Dendritic cell treated with granulocyte-macrophage colony-stimulating factor and Interleukin-4, amounts not matched to agents 40 ng/mL and 50 ng/mL, for 4 days (primary cell): ENCODE measurements around the gene GRB10.

Source experiments
- H3K27ac Mint-ChIP-seq: one replicate; pipeline ENCODE4 v1.8.0; 2022; ENCODE audit warnings: mild to moderate bottlenecking, mixed read lengths
- H3K27me3 Mint-ChIP-seq: one replicate; pipeline ENCODE4 v1.8.0; 2022; ENCODE audit warnings: mild to moderate bottlenecking, mixed read lengths
- H3K36me3 Mint-ChIP-seq: one replicate; pipeline ENCODE4 v1.8.0; 2022; ENCODE audit warnings: low read depth, mixed read lengths
- H3K4me1 Mint-ChIP-seq: one replicate; pipeline ENCODE4 v1.8.0; 2022; ENCODE audit warnings: low read depth, mixed read lengths
- H3K4me3 Mint-ChIP-seq: one replicate; pipeline ENCODE4 v1.8.0; 2022; ENCODE audit warnings: mild to moderate bottlenecking, moderate library complexity, mixed read lengths
- H3K9me3 Mint-ChIP-seq: one replicate; pipeline ENCODE4 v1.8.0; 2022; ENCODE audit warnings: mixed read lengths
- intact Hi-C: fragments of 100-400 bp; cut with micrococcal nuclease; formaldehyde crosslinking; loops from one replicate; pipeline ENCODE4 v1.15.0; 2022

The GRB10 gene

GRCh38 chr7:50704844-50705243 lies 77.9 kb downstream of the GRB10 start:
- Mint-ChIP-seq H3K27ac (no peak overlapping the region), H3K27me3 (no peaks in the 10 kb centered on the region), H3K4me1 (no peaks in the 10 kb centered on the region), H3K4me3 (no peak overlapping the region), H3K36me3 (no peaks in the 10 kb centered on the region), H3K9me3 (no peaks in the 10 kb centered on the region)
- intact Hi-C loops = no loop called here

GRCh38 chr7:50703654-50704053 lies 79.0 kb downstream of the GRB10 start:
- Mint-ChIP-seq H3K9me3 (no peaks in the 10 kb centered on the region), H3K36me3 (no peaks in the 10 kb centered on the region), H3K27ac (no peak overlapping the region), H3K4me3 (no peak overlapping the region), H3K4me1 (no peaks in the 10 kb centered on the region), H3K27me3 (no peaks in the 10 kb centered on the region)
- intact Hi-C loops = no loop called here

GRCh38 chr7:50699143-50699542 lies 83.6 kb downstream of the GRB10 start:
- Mint-ChIP-seq H3K36me3 (no peaks in the 10 kb centered on the region), H3K9me3 (no peaks in the 10 kb centered on the region), H3K27ac (no peak overlapping the region), H3K4me1 (peaks cover 19% of the 10 kb centered on the region), H3K27me3 (no peaks in the 10 kb centered on the region), H3K4me3 (no peak overlapping the region)
- intact Hi-C loops = no loop called here

- Mint-ChIP-seq H3K4me3 (no peak overlapping the region), H3K9me3 (no peaks in the 10 kb centered on the region), H3K4me1 (peaks cover 28% of the 10 kb centered on the region), H3K36me3 (no peaks in the 10 kb centered on the region), H3K27ac (no peak overlapping the region), H3K27me3 (no peaks in the 10 kb centered on the region)
- intact Hi-C loops = no loop called here
Measured at GRCh38 chr7:50697748-50698147, 84.9 kb downstream of the GRB10 start.

- H3K4me3 Mint-ChIP-seq = no peak overlapping the region
- H3K9me3 Mint-ChIP-seq = no peaks in the 10 kb centered on the region
- no peaks in the 10 kb centered on the region for H3K27me3 Mint-ChIP-seq
- intact Hi-C loops = no loop called here
- no peaks in the 10 kb centered on the region for H3K36me3 Mint-ChIP-seq
- H3K27ac Mint-ChIP-seq = no peak overlapping the region
- H3K4me1 Mint-ChIP-seq = peaks cover 28% of the 10 kb centered on the region
Measured at GRCh38 chr7:50696810-50697582, 85.7 kb downstream of the GRB10 start.

GRCh38 chr7:50695026-50695425 lies 87.7 kb downstream of the GRB10 start:
- H3K4me1 Mint-ChIP-seq = peaks cover 28% of the 10 kb centered on the region
- no peaks in the 10 kb centered on the region for H3K36me3 Mint-ChIP-seq
- H3K27ac Mint-ChIP-seq = no peak overlapping the region
- H3K4me3 Mint-ChIP-seq = no peak overlapping the region
- H3K9me3 Mint-ChIP-seq = no peaks in the 10 kb centered on the region
- no peaks in the 10 kb centered on the region for H3K27me3 Mint-ChIP-seq
- intact Hi-C loops = no loop called here

GRCh38 chr7:50693455-50694130 lies 89.1 kb downstream of the GRB10 start:
- Mint-ChIP-seq H3K27ac (peak overlapping the region; percentile 53), H3K4me1 (peaks cover 28% of the 10 kb centered on the region), H3K27me3 (no peaks in the 10 kb centered on the region), H3K4me3 (no peak overlapping the region), H3K36me3 (no peaks in the 10 kb centered on the region), H3K9me3 (no peaks in the 10 kb centered on the region)
- intact Hi-C loops = no loop called here

- no peak overlapping the region for H3K4me3 Mint-ChIP-seq
- no peak overlapping the region for H3K27ac Mint-ChIP-seq
- no peaks in the 10 kb centered on the region for H3K36me3 Mint-ChIP-seq
- intact Hi-C loops = no loop called here
- peaks cover 15% of the 10 kb centered on the region for H3K4me1 Mint-ChIP-seq
- H3K9me3 Mint-ChIP-seq = no peaks in the 10 kb centered on the region
- H3K27me3 Mint-ChIP-seq = no peaks in the 10 kb centered on the region
Measured at GRCh38 chr7:50690541-50691011, 92.1 kb downstream of the GRB10 start.

- no peaks in the 10 kb centered on the region for H3K4me1 Mint-ChIP-seq
- no peaks in the 10 kb centered on the region for H3K36me3 Mint-ChIP-seq
- H3K27me3 Mint-ChIP-seq = no peaks in the 10 kb centered on the region
- no peaks in the 10 kb centered on the region for H3K9me3 Mint-ChIP-seq
- H3K4me3 Mint-ChIP-seq = no peak overlapping the region
- intact Hi-C loops = no loop called here
- H3K27ac Mint-ChIP-seq = no peak overlapping the region
Measured at GRCh38 chr7:50688226-50688590, 94.5 kb downstream of the GRB10 start.

- Mint-ChIP-seq H3K27me3 (no peaks in the 10 kb centered on the region), H3K36me3 (no peaks in the 10 kb centered on the region), H3K4me3 (no peak overlapping the region), H3K4me1 (no peaks in the 10 kb centered on the region), H3K9me3 (no peaks in the 10 kb centered on the region), H3K27ac (no peak overlapping the region)
- intact Hi-C loops = no loop called here
Measured at GRCh38 chr7:50687575-50688225, 95.0 kb downstream of the GRB10 start.

GRCh38 chr7:50687096-50687495 lies 95.6 kb downstream of the GRB10 start:
- intact Hi-C loops = no loop called here
- no peaks in the 10 kb centered on the region for H3K9me3 Mint-ChIP-seq
- H3K27ac Mint-ChIP-seq = no peak overlapping the region
- H3K36me3 Mint-ChIP-seq = no peaks in the 10 kb centered on the region
- H3K27me3 Mint-ChIP-seq = no peaks in the 10 kb centered on the region
- no peak overlapping the region for H3K4me3 Mint-ChIP-seq
- peaks cover 1% of the 10 kb centered on the region for H3K4me1 Mint-ChIP-seq

GRCh38 chr7:50685135-50686065 lies 97.3 kb downstream of the GRB10 start:
- Mint-ChIP-seq H3K27ac (no peak overlapping the region), H3K4me1 (peaks cover 9% of the 10 kb centered on the region), H3K27me3 (no peaks in the 10 kb centered on the region), H3K36me3 (no peaks in the 10 kb centered on the region), H3K9me3 (no peaks in the 10 kb centered on the region), H3K4me3 (no peak overlapping the region)
- intact Hi-C loops = no loop called here

GRCh38 chr7:50684713-50685075 lies 98.0 kb downstream of the GRB10 start:
- intact Hi-C loops = loop anchor here (5.0 kb wide), 1 partner anchor 592 kb away; the partner anchor contains the start of gene ZPBP
- Mint-ChIP-seq H3K4me3 (no peak overlapping the region), H3K9me3 (no peaks in the 10 kb centered on the region), H3K27me3 (no peaks in the 10 kb centered on the region), H3K36me3 (no peaks in the 10 kb centered on the region), H3K27ac (no peak overlapping the region), H3K4me1 (peaks cover 9% of the 10 kb centered on the region)
